H1 (cell line): Measurements from ENCODE around the gene SRSF2. TPM values are rescaled to one million over a fixed set of nuclear protein-coding genes. Genes with fewer than 3 reads are reported as not detected.

Experiments
- EZH2 ChIP-seq: fragments of 200-600 bp; sonication (generic); IDR thresholded peaks from 2 replicates; pipeline ENCODE4 v1.7.1; 2012; ENCODE audit warnings: low read depth, mild to moderate bottlenecking, moderate library complexity, low read length, inconsistent platforms; ENCODE audit not compliant: severe bottlenecking
- polyA plus RNA-seq, 7 experiments: library from polyadenylated mRNA; depleted of rRNA in 3 of 7; stranded (reverse) in 5 of 7; unstranded in 2 of 7; fragments of >200 nt in 5 of 7; fragments of 200-250 nt in 2 of 7; gene quantifications; 1 replicate in 5 of 7; 2 replicates in 1 of 7; 4 replicates in 1 of 7; pipeline versions ENCODE4 v1.2.1 to v1.2.3, GENCODE V29; 2011 to 2013; ENCODE audit warnings: missing spikeins in 2 of 7, mixed read lengths in 2 of 7
- total RNA-seq: library from RNA; stranded (reverse); fragmentation: NEBNext Ultra II Directional; extraction: Animal tissue kit (Norgen Biotek cat#: 25700); gene quantifications from 2 replicates; pipeline ENCODE4 v1.2.1, GENCODE V29; 2021

SRSF2 gene
- total and polyA plus RNA-seq, 2 of the 8 experiments (the other 6 are each of a cell fraction or from before 2014, with no cell fraction given): 397 to 401 TPM

- no peak for TF ChIP-seq EZH2
- TF ChIP-seq, all 59 proteins: peak for 0
These were observed 7.6 kb upstream of the SRSF2 start (continued) for GRCh38 chr17:76744747-76745146.
